Neuronal stem cell (in vitro differentiated cells): Measurements from ENCODE around the gene RFPL1.

Experiments
- DNase-seq: peaks from one replicate; pipeline ENCODE4 v3.0.0-alpha.2; 2013; ENCODE audit warnings: low spot score
- H2AFZ ChIP-seq: one replicate; pipeline ENCODE4 v1.6.1; 2013; ENCODE audit warnings: mild to moderate bottlenecking, low read length, inconsistent platforms
- H2AK5ac ChIP-seq: 2 replicates; pipeline ENCODE4 v1.6.1; 2013; ENCODE audit warnings: low read depth, mild to moderate bottlenecking, inconsistent platforms, low read length, moderate library complexity, mixed read lengths
- H2BK120ac ChIP-seq: 2 replicates; pipeline ENCODE4 v1.6.1; 2013; ENCODE audit warnings: low read depth, mild to moderate bottlenecking, inconsistent platforms, low read length, moderate library complexity, mixed read lengths
- H2BK12ac ChIP-seq: one replicate; pipeline ENCODE4 v1.6.1; 2013; ENCODE audit warnings: low read length, inconsistent platforms
- H2BK15ac ChIP-seq: 2 replicates; pipeline ENCODE4 v1.6.1; 2013; ENCODE audit warnings: mild to moderate bottlenecking, low read length, inconsistent platforms, mixed read lengths
- H2BK5ac ChIP-seq: one replicate; pipeline ENCODE4 v1.6.1; 2013; ENCODE audit warnings: inconsistent platforms, mild to moderate bottlenecking, low read length, moderate library complexity
- H3K14ac ChIP-seq: one replicate; pipeline ENCODE4 v1.6.1; 2013; ENCODE audit warnings: low read length, inconsistent platforms
- H3K18ac ChIP-seq: 2 replicates; pipeline ENCODE4 v1.6.1; 2013; ENCODE audit warnings: low read length, inconsistent platforms
- H3K23ac ChIP-seq: 2 replicates; pipeline ENCODE4 v1.6.1; 2013; ENCODE audit warnings: low read depth, mild to moderate bottlenecking, mixed read lengths, low read length, inconsistent platforms; ENCODE audit not compliant: poor library complexity
- H3K27ac ChIP-seq: replicated peaks from 3 replicates; pipeline ENCODE4 v1.5.1; 2013; ENCODE audit warnings: low read length, inconsistent platforms
- H3K27me3 ChIP-seq, 3 experiments: 2 replicates each; pipeline ENCODE4 v1.6.1; 2013; ENCODE audit warnings: low read length in 3 of 3, mild to moderate bottlenecking in 2 of 3, inconsistent platforms in 1 of 3, low read depth in 1 of 3, mixed read lengths in 1 of 3, moderate library complexity in 1 of 3; ENCODE audit not compliant: control insufficient read depth in 3 of 3, insufficient read depth in 3 of 3
- H3K36me3 ChIP-seq, 2 donors: replicated peaks in 1 of 2; 2 replicates each; pipeline ENCODE4 v1.6.1; 2013; ENCODE audit warnings: low read length in 2 of 2; ENCODE audit not compliant: control insufficient read depth in 2 of 2, insufficient read depth in 2 of 2
- H3K4ac ChIP-seq: 2 replicates; pipeline ENCODE4 v1.6.1; 2013; ENCODE audit warnings: inconsistent platforms, mild to moderate bottlenecking, low read length, moderate library complexity
- H3K4me1 ChIP-seq, 2 donors: 1 replicate in 1 of 2; 2 replicates in 1 of 2; pipeline ENCODE4 v1.6.1; 2013; ENCODE audit warnings: low read length in 2 of 2, low read depth in 1 of 2; ENCODE audit not compliant: control insufficient read depth in 2 of 2, insufficient read depth in 1 of 2
- H3K4me2 ChIP-seq: one replicate; pipeline ENCODE4 v1.6.1; 2013; ENCODE audit warnings: mild to moderate bottlenecking, low read length, inconsistent platforms; ENCODE audit not compliant: insufficient read depth, poor library complexity, severe bottlenecking
- H3K4me3 ChIP-seq, 2 donors: 2 replicates each; pipeline ENCODE4 v1.5.1; 2013; ENCODE audit warnings: low read length in 2 of 2, mild to moderate bottlenecking in 2 of 2, inconsistent platforms in 1 of 2, moderate library complexity in 1 of 2
- H3K79me1 ChIP-seq: one replicate; pipeline ENCODE4 v1.6.1; 2013; ENCODE audit warnings: low read depth, mild to moderate bottlenecking, inconsistent platforms, low read length, moderate library complexity
- H3K9ac ChIP-seq: one replicate; pipeline ENCODE4 v1.6.1; 2013; ENCODE audit warnings: mild to moderate bottlenecking, low read depth, low read length, inconsistent platforms; ENCODE audit not compliant: poor library complexity
- H3K9me3 ChIP-seq, 2 donors: replicated peaks in 1 of 2; 2 replicates each; pipeline versions ENCODE3 to v1.6.1; 2013; ENCODE audit warnings: low read length in 2 of 2, mild to moderate bottlenecking in 2 of 2, inconsistent platforms in 1 of 2, low read depth in 1 of 2, mixed read lengths in 1 of 2, moderate library complexity in 1 of 2; ENCODE audit not compliant: control insufficient read depth in 2 of 2, insufficient read depth in 1 of 2
- H4K8ac ChIP-seq: one replicate; pipeline ENCODE4 v1.6.1; 2013; ENCODE audit warnings: low read depth, mild to moderate bottlenecking, inconsistent platforms, low read length, moderate library complexity
- H4K91ac ChIP-seq: one replicate; pipeline ENCODE4 v1.6.1; 2013; ENCODE audit warnings: low read length, low read depth, mild to moderate bottlenecking, inconsistent platforms; ENCODE audit not compliant: poor library complexity
- WGBS, 2 donors: extraction: QIAGEN DNeasy Blood & Tissue Kit; methylation state at CpG; one replicate each; pipeline ENCODE4 v1.1.7; 2013; ENCODE audit warnings: missing lambda C conversion rate in 2 of 2, mixed read lengths in 1 of 2; ENCODE audit not compliant: insufficient read length in 2 of 2, insufficient replicate concordance in 1 of 2; ENCODE audit errors: extremely low coverage in 2 of 2; 5-methylcytosine and 5-hydroxymethylcytosine counted together

Gene RFPL1

GRCh38 chr22:29393019-29393608 is 45.3 kb upstream of the RFPL1 start:
- WGBS, 2 donors, result no CpG with 5 or more reads among the region's 2 CpGs
- no peak overlapping the region for H2BK5ac ChIP-seq
- no peak overlapping the region for H3K4me2 ChIP-seq
- H2AK5ac ChIP-seq, result no peak overlapping the region
- no peak overlapping the region for H3K27ac ChIP-seq
- H4K8ac ChIP-seq, result no peak overlapping the region
- H2BK12ac ChIP-seq, result no peak overlapping the region
- no peak overlapping the region for H4K91ac ChIP-seq
- H3K4me3 ChIP-seq, result no peak overlapping the region
- no peaks in the 10 kb centered on the region for H3K4me1 ChIP-seq
- no peak overlapping the region for H3K4ac ChIP-seq
- no peaks in the 10 kb centered on the region for H3K9me3 ChIP-seq
- no peak for DNase-seq
- H3K27me3 ChIP-seq, result no peaks in the 10 kb centered on the region
- no peak overlapping the region for H3K14ac ChIP-seq
- no peak overlapping the region for H2BK15ac ChIP-seq
- no peak overlapping the region for H2BK120ac ChIP-seq
- no peak overlapping the region for H3K9ac ChIP-seq
- H3K23ac ChIP-seq, result no peak overlapping the region
- H3K79me1 ChIP-seq, result no peaks in the 10 kb centered on the region
- no peaks in the 10 kb centered on the region for H3K36me3 ChIP-seq
- no peak overlapping the region for H2AFZ ChIP-seq
- no peak overlapping the region for H3K18ac ChIP-seq

GRCh38 chr22:29394931-29395581 is 43.3 kb upstream of the RFPL1 start:
- Histone ChIP-seq H3K27me3 (no peaks in the 10 kb centered on the region), H3K18ac (peak overlapping the region; percentile 6), H3K4ac (no peak overlapping the region), H3K36me3 (no peaks in the 10 kb centered on the region), H4K91ac (no peak overlapping the region), H2BK5ac (no peak overlapping the region), H3K4me1 (no peaks in the 10 kb centered on the region), H2AK5ac (no peak overlapping the region), H2BK120ac (no peak overlapping the region), H3K23ac (no peak overlapping the region), H3K4me3 (no peak overlapping the region), H4K8ac (no peak overlapping the region), H2BK15ac (no peak overlapping the region), H3K14ac (no peak overlapping the region), H3K79me1 (no peaks in the 10 kb centered on the region), H3K4me2 (no peak overlapping the region), H2AFZ (peak overlapping the region; percentile 55), H2BK12ac (no peak overlapping the region), H3K27ac (no peak overlapping the region), H3K9ac (no peak overlapping the region), H3K9me3 (no peaks in the 10 kb centered on the region)
- DNase-seq, result peak; percentile 66
- no CpG with 5 or more reads among the region's 10 CpGs for WGBS, 2 donors

- DNase-seq, result no peak
- H2BK12ac ChIP-seq, result no peak overlapping the region
- H2AK5ac ChIP-seq, result no peak overlapping the region
- no peaks in the 10 kb centered on the region for H3K27me3 ChIP-seq
- no peaks in the 10 kb centered on the region for H3K4me1 ChIP-seq
- H3K9me3 ChIP-seq, result no peaks in the 10 kb centered on the region
- H3K9ac ChIP-seq, result no peak overlapping the region
- H3K18ac ChIP-seq, result no peak overlapping the region
- H3K36me3 ChIP-seq, result no peaks in the 10 kb centered on the region
- H3K27ac ChIP-seq, result no peak overlapping the region
- no peak overlapping the region for H2BK120ac ChIP-seq
- WGBS, 2 donors, result no CpG with 5 or more reads among the region's 2 CpGs
- H3K14ac ChIP-seq, result no peak overlapping the region
- no peak overlapping the region for H2BK5ac ChIP-seq
- H4K91ac ChIP-seq, result no peak overlapping the region
- no peaks in the 10 kb centered on the region for H3K79me1 ChIP-seq
- no peak overlapping the region for H3K4ac ChIP-seq
- H2AFZ ChIP-seq, result no peak overlapping the region
- no peak overlapping the region for H3K4me2 ChIP-seq
- H3K23ac ChIP-seq, result no peak overlapping the region
- no peak overlapping the region for H4K8ac ChIP-seq
- no peak overlapping the region for H3K4me3 ChIP-seq
- no peak overlapping the region for H2BK15ac ChIP-seq
These were observed 42.3 kb upstream of the RFPL1 start for GRCh38 chr22:29396126-29396525.

GRCh38 chr22:29397791-29398190 is 40.6 kb upstream of the RFPL1 start:
- Histone ChIP-seq H4K8ac (no peak overlapping the region), H3K9me3 (no peaks in the 10 kb centered on the region)
- WGBS, 2 donors, result no CpG with 5 or more reads among the region's 6 CpGs

More at GRCh38 chr22:29397791-29398190, 40.6 kb upstream of the RFPL1 start:
- H4K91ac ChIP-seq, result no peak overlapping the region
- H3K4ac ChIP-seq, result no peak overlapping the region
- DNase-seq, result no peak
- H3K18ac ChIP-seq, result no peak overlapping the region
- no peak overlapping the region for H3K14ac ChIP-seq
- H2BK12ac ChIP-seq, result no peak overlapping the region
- no peak overlapping the region for H3K9ac ChIP-seq
- no peaks in the 10 kb centered on the region for H3K27me3 ChIP-seq
- no peak overlapping the region for H3K23ac ChIP-seq
- no peaks in the 10 kb centered on the region for H3K36me3 ChIP-seq
- no peak overlapping the region for H3K4me2 ChIP-seq
- no peak overlapping the region for H2AFZ ChIP-seq
- no peak overlapping the region for H2BK120ac ChIP-seq
- no peaks in the 10 kb centered on the region for H3K4me1 ChIP-seq
- H3K79me1 ChIP-seq, result no peaks in the 10 kb centered on the region
- no peak overlapping the region for H2BK5ac ChIP-seq
- H3K27ac ChIP-seq, result no peak overlapping the region
- H3K4me3 ChIP-seq, result no peak overlapping the region
- H2BK15ac ChIP-seq, result no peak overlapping the region
- no peak overlapping the region for H2AK5ac ChIP-seq
